GM12878 (cell line): ENCODE data around the gene KRTAP1-3. TPM values are rescaled to one million over a fixed set of nuclear protein-coding genes. Genes with fewer than 3 reads are reported as not detected.

Experiments
- ATAC-seq: fragments of 200-7000 bp; cut with Tn5 transposase; 3 replicates; pipeline ENCODE4 v1.9.1; 2020; ENCODE audit warnings: mild to moderate bottlenecking, moderate library complexity
- BruUV-seq: library from RNA; stranded (reverse); fragments of 400-500 nt; replicated peaks from 2 replicates; lab custom pipeline; 2021; lab: Mats Ljungman, UMichigan
- CTCF ChIA-PET: fragments of 300-600 bp; sonication (Branson Sonifier 250); formaldehyde crosslinking; extraction: SDS; loops from one replicate; lab custom pipeline; 2021; ENCODE audit warnings: inconsistent platforms; lab: Yijun Ruan, JAX
- POLR2A ChIA-PET: fragments of 350-600 bp; formaldehyde crosslinking; extraction: SDS; loops from one replicate; lab custom pipeline; 2021; ENCODE audit warnings: inconsistent platforms; lab: Charles Lee
- RAD21 ChIA-PET: fragments of 300-600 bp; sonication (Branson Sonifier 250); formaldehyde crosslinking; loops from one replicate; lab custom pipeline; 2023; ENCODE audit warnings: antibody characterized with exemption; ENCODE audit not compliant: unreplicated experiment; lab: Charles Lee
- SMC1A ChIA-PET: fragments of 300-600 bp; sonication (Branson Sonifier 250); formaldehyde crosslinking; loops from one replicate; lab custom pipeline; 2023; ENCODE audit not compliant: unreplicated experiment, uncharacterized antibody; lab: Charles Lee
- DNase-seq: peaks from one replicate; pipeline ENCODE4 v3.0.0-alpha.2; 2011; ENCODE audit warnings: low read depth, low spot score
- FAIRE-seq: peaks from 3 replicates; lab custom pipeline; 2011; peaks lifted over from hg19 to GRCh38; lab: Jason Lieb, UNC
- H2AFZ ChIP-seq: 2 replicates; pipeline ENCODE4 v1.6.0; 2011; ENCODE audit warnings: low read depth, low read length, control low read depth; ENCODE audit not compliant: control insufficient read depth
- H3K27ac ChIP-seq: 2 replicates; pipeline ENCODE4 v1.5.1; 2011; ENCODE audit warnings: control low read depth; ENCODE audit not compliant: control insufficient read depth, insufficient read depth
- H3K27me3 ChIP-seq, 2 experiments: replicated peaks in 1 of 2; 2 replicates each; pipeline versions ENCODE4 v1.6.0 to v1.6.1; 2011; ENCODE audit warnings: low read length in 1 of 2; ENCODE audit not compliant: control insufficient read depth in 2 of 2, insufficient read depth in 2 of 2
- H3K36me3 ChIP-seq, 2 experiments: 2 replicates each; pipeline ENCODE4 v1.5.1; 2011; ENCODE audit warnings: low read length in 1 of 2; ENCODE audit not compliant: control insufficient read depth in 2 of 2, insufficient read depth in 2 of 2
- H3K4me1 ChIP-seq: 2 replicates; pipeline ENCODE4 v1.6.1; 2011; ENCODE audit warnings: mild to moderate bottlenecking, low read length, moderate library complexity, mixed read lengths; ENCODE audit not compliant: control insufficient read depth, insufficient read depth
- H3K4me2 ChIP-seq: 2 replicates; pipeline ENCODE4 v1.6.0; 2011; ENCODE audit warnings: control low read depth; ENCODE audit not compliant: control insufficient read depth, insufficient read depth
- H3K4me3 ChIP-seq: fragments of 200-600 bp; sonication (generic); 2 replicates; pipeline ENCODE4 v1.5.1; 2016
- H3K79me2 ChIP-seq: 2 replicates; pipeline ENCODE4 v1.6.0; 2011; ENCODE audit warnings: low read length; ENCODE audit not compliant: control insufficient read depth, insufficient read depth
- H3K9ac ChIP-seq: 2 replicates; pipeline ENCODE4 v1.8.0; 2011; ENCODE audit warnings: low read length, control low read depth, mixed read lengths; ENCODE audit not compliant: control insufficient read depth, insufficient read depth
- H3K9me3 ChIP-seq: replicated peaks from 3 replicates; pipeline ENCODE4 v1.5.1; 2011; ENCODE audit warnings: mild to moderate bottlenecking, low read length; ENCODE audit not compliant: control insufficient read depth, insufficient read depth
- H4K20me1 ChIP-seq: 2 replicates; pipeline ENCODE4 v1.6.0; 2011; ENCODE audit not compliant: control insufficient read depth, insufficient read depth
- BMI1 ChIP-seq: fragments of 450-650 bp; IDR thresholded peaks from 2 replicates; pipeline ENCODE4 v1.6.1; 2016; ENCODE audit warnings: mild to moderate bottlenecking, moderate library complexity, borderline replicate concordance
- CBFB ChIP-seq: IDR thresholded peaks from 2 replicates; pipeline ENCODE4 v1.6.1; 2016; ENCODE audit warnings: antibody characterized with exemption, low read depth
- NFIC ChIP-seq: IDR thresholded peaks from 2 replicates; pipeline ENCODE4 v1.6.1; 2012; ENCODE audit warnings: low read depth, mild to moderate bottlenecking, inconsistent platforms, low read length, moderate library complexity
- NFYA ChIP-seq: IDR thresholded peaks from 2 replicates; pipeline ENCODE4 v1.6.1; 2011; ENCODE audit warnings: low read depth, mild to moderate bottlenecking, low read length, improper control_type of control experiment, borderline replicate concordance
- RB1 ChIP-seq: fragments of 450-650 bp; formaldehyde crosslinking; IDR thresholded peaks from 2 replicates; pipeline ENCODE4 v1.6.1; 2017; ENCODE audit warnings: mild to moderate bottlenecking, borderline replicate concordance
- SMC3 ChIP-seq: IDR thresholded peaks from 2 replicates; pipeline ENCODE4 v1.6.1; 2011; ENCODE audit warnings: low read length, improper control_type of control experiment, borderline replicate concordance
- SP1 ChIP-seq: IDR thresholded peaks from one replicate; pipeline ENCODE4 v1.6.1; 2011; ENCODE audit warnings: low read depth, low read length
- STAT1 ChIP-seq: fragments of 450-650 bp; conservative IDR thresholded peaks from 2 replicates; pipeline ENCODE4 v1.6.1; 2014; ENCODE audit warnings: antibody characterized with exemption, mild to moderate bottlenecking
- SUZ12 ChIP-seq: fragments of 200-600 bp; sonication (generic); IDR thresholded peaks from one replicate; pipeline ENCODE4 v1.6.1; 2018; ENCODE audit warnings: antibody characterized with exemption, mild to moderate bottlenecking; ENCODE audit not compliant: unreplicated experiment
- YBX1 ChIP-seq: fragments of 450-650 bp; IDR thresholded peaks from 2 replicates; pipeline ENCODE4 v1.6.1; 2016; ENCODE audit warnings: antibody characterized with exemption
- WGBS: methylation state at CpG from one replicate; pipeline ENCODE4 v1.1.6; 2016; ENCODE audit warnings: low lambda C conversion rate; ENCODE audit not compliant: insufficient replicate concordance, insufficient coverage; ENCODE audit errors: missing lambda C conversion rate; 5-methylcytosine and 5-hydroxymethylcytosine counted together
- in situ Hi-C: fragments of 300-500 bp; cut with MboI; formaldehyde crosslinking; loops from 9 replicates; pipeline ENCODE4 v1.14.3; 2018; ENCODE audit warnings: mixed read lengths
- intact Hi-C: fragments of 100-400 bp; cut with micrococcal nuclease; formaldehyde crosslinking; loops from one replicate; pipeline ENCODE4 v1.14.2; 2022; ENCODE audit not compliant: unreplicated experiment
- polyA plus RNA-seq, 11 experiments: library from polyadenylated mRNA; depleted of rRNA in 4 of 11; unstranded in 6 of 11; stranded (reverse) in 5 of 11; fragments of >200 nt; fragmentation: Nextera tagmentation in 4 of 11; fragmentation: Illumina TruSeq in 1 of 11; extraction: Ambion mirVana in 4 of 11; extraction: Trizol in 1 of 11; gene quantifications; 1 replicate in 1 of 11; 2 replicates in 10 of 11; pipeline versions ENCODE4 v1.2.1 to v1.2.3, GENCODE V29; 2011 to 2016; ENCODE audit warnings: inconsistent platforms in 2 of 11, missing spikeins in 2 of 11, low read depth in 1 of 11
- total RNA-seq, 4 experiments: library from RNA; depleted of rRNA in 3 of 4; stranded (reverse); fragments of >200 nt in 3 of 4; fragmentation: Illumina TruSeq in 1 of 4; extraction: Trizol in 1 of 4; gene quantifications; 2 replicates each; pipeline versions ENCODE4 v1.2.1 to v1.2.3, GENCODE V29; 2013 to 2021
- TF ChIP-seq, protein P1 (sequence below): fragments of 450-650 bp; IDR thresholded peaks from 2 replicates; pipeline ENCODE4 v1.6.1; 2014; ENCODE audit warnings: mild to moderate bottlenecking
- TF ChIP-seq, protein P2 (sequence below): fragments of 450-650 bp; IDR thresholded peaks from 2 replicates; pipeline ENCODE4 v1.6.1; 2018; ENCODE audit warnings: mild to moderate bottlenecking, low read depth, moderate library complexity; ENCODE audit not compliant: partially characterized antibody
- TF ChIP-seq, protein P3 (sequence below): fragments of 150-350 bp; IDR thresholded peaks from 2 replicates; pipeline ENCODE4 v1.6.1; 2016; ENCODE audit warnings: low read depth, low read length
- TF ChIP-seq, protein P4 (sequence below): fragments of 450-650 bp; conservative IDR thresholded peaks from 2 replicates; pipeline ENCODE4 v1.6.1; 2017; ENCODE audit warnings: mild to moderate bottlenecking, moderate library complexity

The KRTAP1-3 gene
- total and polyA plus RNA-seq, 10 of the 15 experiments (the other 5 are each of a cell fraction or from before 2014, with no cell fraction given) = not detected

DNA sequence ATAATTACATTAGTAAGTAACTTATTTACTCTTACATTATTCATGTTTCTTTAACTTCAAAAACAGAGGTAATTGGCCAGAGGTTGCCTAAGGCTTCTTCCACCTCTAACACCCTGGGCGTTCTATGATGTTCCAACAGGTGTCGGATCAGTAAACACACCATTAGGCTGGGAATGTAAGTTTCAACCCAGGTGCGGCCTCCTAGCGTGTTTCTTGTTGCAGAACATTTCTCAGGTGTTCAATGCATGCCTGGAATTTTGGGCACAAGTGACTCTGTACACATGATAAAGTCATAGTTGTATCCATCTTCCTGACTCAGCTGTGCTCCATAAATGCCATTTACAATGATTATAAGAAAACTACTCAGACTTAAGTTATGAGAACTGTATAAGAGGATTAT is 19.4 kb upstream of the KRTAP1-3 start:
- ChIA-PET POLR2A (no interaction called here), CTCF (no interaction called here), SMC1A (no interaction called here), RAD21 (no interaction called here)
- Histone ChIP-seq H3K4me2 (no peak overlapping the region), H3K36me3 (no peaks in the 10 kb centered on the region), H3K27me3 (no peaks in the 10 kb centered on the region), H4K20me1 (no peaks in the 10 kb centered on the region), H2AFZ (no peak overlapping the region), H3K4me3 (no peak overlapping the region), H3K9me3 (no peaks in the 10 kb centered on the region), H3K79me2 (no peaks in the 10 kb centered on the region), H3K9ac (no peak overlapping the region), H3K27ac (no peak overlapping the region), H3K4me1 (no peaks in the 10 kb centered on the region)
- in situ Hi-C loops (no loop called here), intact Hi-C loops (no loop called here)
- no peak for ATAC-seq
- no peak for DNase-seq
- no peak for FAIRE-seq
- 32% methylated on average over 4 of the region's 4 CpGs for WGBS
- no peak for TF ChIP-seq CBFB
- no peak for TF ChIP-seq SP1
- no peak for TF ChIP-seq SMC3
- TF ChIP-seq, protein P1, sequence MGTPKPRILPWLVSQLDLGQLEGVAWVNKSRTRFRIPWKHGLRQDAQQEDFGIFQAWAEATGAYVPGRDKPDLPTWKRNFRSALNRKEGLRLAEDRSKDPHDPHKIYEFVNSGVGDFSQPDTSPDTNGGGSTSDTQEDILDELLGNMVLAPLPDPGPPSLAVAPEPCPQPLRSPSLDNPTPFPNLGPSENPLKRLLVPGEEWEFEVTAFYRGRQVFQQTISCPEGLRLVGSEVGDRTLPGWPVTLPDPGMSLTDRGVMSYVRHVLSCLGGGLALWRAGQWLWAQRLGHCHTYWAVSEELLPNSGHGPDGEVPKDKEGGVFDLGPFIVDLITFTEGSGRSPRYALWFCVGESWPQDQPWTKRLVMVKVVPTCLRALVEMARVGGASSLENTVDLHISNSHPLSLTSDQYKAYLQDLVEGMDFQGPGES = no peak
- no peak for TF ChIP-seq SUZ12
- TF ChIP-seq YBX1 = no peak
- no peak for TF ChIP-seq NFYA
- TF ChIP-seq, protein P2, sequence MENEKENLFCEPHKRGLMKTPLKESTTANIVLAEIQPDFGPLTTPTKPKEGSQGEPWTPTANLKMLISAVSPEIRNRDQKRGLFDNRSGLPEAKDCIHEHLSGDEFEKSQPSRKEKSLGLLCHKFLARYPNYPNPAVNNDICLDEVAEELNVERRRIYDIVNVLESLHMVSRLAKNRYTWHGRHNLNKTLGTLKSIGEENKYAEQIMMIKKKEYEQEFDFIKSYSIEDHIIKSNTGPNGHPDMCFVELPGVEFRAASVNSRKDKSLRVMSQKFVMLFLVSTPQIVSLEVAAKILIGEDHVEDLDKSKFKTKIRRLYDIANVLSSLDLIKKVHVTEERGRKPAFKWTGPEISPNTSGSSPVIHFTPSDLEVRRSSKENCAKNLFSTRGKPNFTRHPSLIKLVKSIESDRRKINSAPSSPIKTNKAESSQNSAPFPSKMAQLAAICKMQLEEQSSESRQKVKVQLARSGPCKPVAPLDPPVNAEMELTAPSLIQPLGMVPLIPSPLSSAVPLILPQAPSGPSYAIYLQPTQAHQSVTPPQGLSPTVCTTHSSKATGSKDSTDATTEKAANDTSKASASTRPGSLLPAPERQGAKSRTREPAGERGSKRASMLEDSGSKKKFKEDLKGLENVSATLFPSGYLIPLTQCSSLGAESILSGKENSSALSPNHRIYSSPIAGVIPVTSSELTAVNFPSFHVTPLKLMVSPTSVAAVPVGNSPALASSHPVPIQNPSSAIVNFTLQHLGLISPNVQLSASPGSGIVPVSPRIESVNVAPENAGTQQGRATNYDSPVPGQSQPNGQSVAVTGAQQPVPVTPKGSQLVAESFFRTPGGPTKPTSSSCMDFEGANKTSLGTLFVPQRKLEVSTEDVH = no peak
- TF ChIP-seq NFIC = no peak
- TF ChIP-seq STAT1 = no peak
- TF ChIP-seq, protein P3, sequence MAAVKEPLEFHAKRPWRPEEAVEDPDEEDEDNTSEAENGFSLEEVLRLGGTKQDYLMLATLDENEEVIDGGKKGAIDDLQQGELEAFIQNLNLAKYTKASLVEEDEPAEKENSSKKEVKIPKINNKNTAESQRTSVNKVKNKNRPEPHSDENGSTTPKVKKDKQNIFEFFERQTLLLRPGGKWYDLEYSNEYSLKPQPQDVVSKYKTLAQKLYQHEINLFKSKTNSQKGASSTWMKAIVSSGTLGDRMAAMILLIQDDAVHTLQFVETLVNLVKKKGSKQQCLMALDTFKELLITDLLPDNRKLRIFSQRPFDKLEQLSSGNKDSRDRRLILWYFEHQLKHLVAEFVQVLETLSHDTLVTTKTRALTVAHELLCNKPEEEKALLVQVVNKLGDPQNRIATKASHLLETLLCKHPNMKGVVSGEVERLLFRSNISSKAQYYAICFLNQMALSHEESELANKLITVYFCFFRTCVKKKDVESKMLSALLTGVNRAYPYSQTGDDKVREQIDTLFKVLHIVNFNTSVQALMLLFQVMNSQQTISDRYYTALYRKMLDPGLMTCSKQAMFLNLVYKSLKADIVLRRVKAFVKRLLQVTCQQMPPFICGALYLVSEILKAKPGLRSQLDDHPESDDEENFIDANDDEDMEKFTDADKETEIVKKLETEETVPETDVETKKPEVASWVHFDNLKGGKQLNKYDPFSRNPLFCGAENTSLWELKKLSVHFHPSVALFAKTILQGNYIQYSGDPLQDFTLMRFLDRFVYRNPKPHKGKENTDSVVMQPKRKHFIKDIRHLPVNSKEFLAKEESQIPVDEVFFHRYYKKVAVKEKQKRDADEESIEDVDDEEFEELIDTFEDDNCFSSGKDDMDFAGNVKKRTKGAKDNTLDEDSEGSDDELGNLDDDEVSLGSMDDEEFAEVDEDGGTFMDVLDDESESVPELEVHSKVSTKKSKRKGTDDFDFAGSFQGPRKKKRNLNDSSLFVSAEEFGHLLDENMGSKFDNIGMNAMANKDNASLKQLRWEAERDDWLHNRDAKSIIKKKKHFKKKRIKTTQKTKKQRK = no peak
- TF ChIP-seq, protein P4, sequence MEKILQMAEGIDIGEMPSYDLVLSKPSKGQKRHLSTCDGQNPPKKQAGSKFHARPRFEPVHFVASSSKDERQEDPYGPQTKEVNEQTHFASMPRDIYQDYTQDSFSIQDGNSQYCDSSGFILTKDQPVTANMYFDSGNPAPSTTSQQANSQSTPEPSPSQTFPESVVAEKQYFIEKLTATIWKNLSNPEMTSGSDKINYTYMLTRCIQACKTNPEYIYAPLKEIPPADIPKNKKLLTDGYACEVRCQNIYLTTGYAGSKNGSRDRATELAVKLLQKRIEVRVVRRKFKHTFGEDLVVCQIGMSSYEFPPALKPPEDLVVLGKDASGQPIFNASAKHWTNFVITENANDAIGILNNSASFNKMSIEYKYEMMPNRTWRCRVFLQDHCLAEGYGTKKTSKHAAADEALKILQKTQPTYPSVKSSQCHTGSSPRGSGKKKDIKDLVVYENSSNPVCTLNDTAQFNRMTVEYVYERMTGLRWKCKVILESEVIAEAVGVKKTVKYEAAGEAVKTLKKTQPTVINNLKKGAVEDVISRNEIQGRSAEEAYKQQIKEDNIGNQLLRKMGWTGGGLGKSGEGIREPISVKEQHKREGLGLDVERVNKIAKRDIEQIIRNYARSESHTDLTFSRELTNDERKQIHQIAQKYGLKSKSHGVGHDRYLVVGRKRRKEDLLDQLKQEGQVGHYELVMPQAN = no peak
- no peak for TF ChIP-seq BMI1
- TF ChIP-seq RB1 = no peak
- no TSS peak for BruUV-seq
